Hepatocyte (in vitro differentiated cells): ENCODE measurements around the gene WDR91.

ENCODE experiments used
- CTCF ChIP-seq: fragments of 200-600 bp; sonication (generic); IDR thresholded peaks from 2 replicates; pipeline ENCODE4 v1.5.1; 2016; ENCODE audit warnings: antibody characterized with exemption, mild to moderate bottlenecking; ENCODE audit not compliant: poor library complexity
- EZH2 ChIP-seq: fragments of 200-600 bp; sonication (generic); IDR thresholded peaks from 2 replicates; pipeline ENCODE4 v1.6.1; 2016; ENCODE audit warnings: antibody characterized with exemption, mild to moderate bottlenecking, borderline replicate concordance
- EZH2phosphoT487 ChIP-seq: fragments of 200-600 bp; sonication (generic); IDR thresholded peaks from one replicate; pipeline ENCODE4 v1.6.1; 2018; ENCODE audit warnings: antibody characterized with exemption, mild to moderate bottlenecking, low read depth, moderate library complexity; ENCODE audit not compliant: unreplicated experiment, severe bottlenecking

GRCh38 chr7:135167365-135167917 is 43.9 kb downstream of the WDR91 start:
- no peak for TF ChIP-seq CTCF
- TF ChIP-seq EZH2, result no peak
- no peak for TF ChIP-seq EZH2phosphoT487
